Vagina (tissue), 2 donors: ENCODE measurements around the gene GSTM4. TPM values are rescaled to one million over a fixed set of nuclear protein-coding genes. Genes with fewer than 3 reads are reported as not detected.

Experiments
- DNase-seq, 2 donors: peaks; one replicate each; pipeline ENCODE4 v3.0.0-alpha.2; 2017; ENCODE audit errors: extremely low spot score in 2 of 2
- H3K27ac ChIP-seq: fragments of 200-600 bp; sonication (generic); one replicate; pipeline ENCODE4 v1.5.1; 2019
- H3K27me3 ChIP-seq: fragments of 200-600 bp; sonication (generic); one replicate; pipeline ENCODE4 v1.5.1; 2019
- H3K36me3 ChIP-seq, 2 donors: fragments of 200-600 bp; sonication (generic); one replicate each; pipeline ENCODE4 v1.5.1; 2017 to 2019
- H3K4me1 ChIP-seq: fragments of 200-600 bp; sonication (generic); one replicate; pipeline ENCODE4 v1.5.1; 2019
- H3K4me3 ChIP-seq, 2 donors: fragments of 200-600 bp; sonication (generic); 1 replicate in 1 of 2; 2 replicates in 1 of 2; pipeline ENCODE4 v1.5.1; 2016 to 2019
- H3K9me3 ChIP-seq: fragments of 200-600 bp; sonication (generic); one replicate; pipeline ENCODE4 v1.5.1; 2019
- POLR2A ChIP-seq, 2 donors: fragments of 450-650 bp; IDR thresholded peaks; one replicate each; pipeline ENCODE4 v1.6.1; 2017; ENCODE audit warnings: antibody characterized with exemption in 2 of 2, mild to moderate bottlenecking in 2 of 2, moderate library complexity in 2 of 2
- POLR2AphosphoS5 ChIP-seq, 2 donors: sonication (generic); formaldehyde crosslinking; IDR thresholded peaks; one replicate each; pipeline ENCODE4 v1.9.0; 2017; ENCODE audit warnings: antibody characterized with exemption in 2 of 2, mild to moderate bottlenecking in 2 of 2, low read depth in 1 of 2; ENCODE audit not compliant: insufficient read depth in 1 of 2
- intact Hi-C: fragments of 100-400 bp; cut with DNase I; formaldehyde crosslinking; loops from one replicate; pipeline ENCODE4 v1.15.1; 2023
- total RNA-seq: library from RNA; depleted of rRNA; stranded (reverse); fragments of >200 nt; gene quantifications from one replicate; pipeline ENCODE4 v1.2.3, GENCODE V29; 2016
- TF ChIP-seq, protein P1 (sequence below), 3 experiments: fragments of 450-650 bp in 2 of 3; fragments of 200-600 bp in 1 of 3; sonication (generic) in 1 of 3; IDR thresholded peaks; one replicate each; pipeline ENCODE4 v1.5.1; 2017 to 2019; ENCODE audit warnings: antibody characterized with exemption in 3 of 3, mild to moderate bottlenecking in 2 of 3, moderate library complexity in 2 of 3

Gene GSTM4
- total RNA-seq, 1 donor from 2014 or later: 36.1 TPM

- Histone ChIP-seq H3K9me3 (no peaks in the 10 kb centered on the region), H3K27ac (no peak overlapping the region), H3K27me3 (no peaks in the 10 kb centered on the region), H3K36me3 (no peaks in the 10 kb centered on the region), H3K4me1 (peaks cover 11% of the 10 kb centered on the region), H3K4me3 (no peak overlapping the region)
- intact Hi-C loops: no loop called here
- DNase-seq: no peak
- TF ChIP-seq, protein P1, sequence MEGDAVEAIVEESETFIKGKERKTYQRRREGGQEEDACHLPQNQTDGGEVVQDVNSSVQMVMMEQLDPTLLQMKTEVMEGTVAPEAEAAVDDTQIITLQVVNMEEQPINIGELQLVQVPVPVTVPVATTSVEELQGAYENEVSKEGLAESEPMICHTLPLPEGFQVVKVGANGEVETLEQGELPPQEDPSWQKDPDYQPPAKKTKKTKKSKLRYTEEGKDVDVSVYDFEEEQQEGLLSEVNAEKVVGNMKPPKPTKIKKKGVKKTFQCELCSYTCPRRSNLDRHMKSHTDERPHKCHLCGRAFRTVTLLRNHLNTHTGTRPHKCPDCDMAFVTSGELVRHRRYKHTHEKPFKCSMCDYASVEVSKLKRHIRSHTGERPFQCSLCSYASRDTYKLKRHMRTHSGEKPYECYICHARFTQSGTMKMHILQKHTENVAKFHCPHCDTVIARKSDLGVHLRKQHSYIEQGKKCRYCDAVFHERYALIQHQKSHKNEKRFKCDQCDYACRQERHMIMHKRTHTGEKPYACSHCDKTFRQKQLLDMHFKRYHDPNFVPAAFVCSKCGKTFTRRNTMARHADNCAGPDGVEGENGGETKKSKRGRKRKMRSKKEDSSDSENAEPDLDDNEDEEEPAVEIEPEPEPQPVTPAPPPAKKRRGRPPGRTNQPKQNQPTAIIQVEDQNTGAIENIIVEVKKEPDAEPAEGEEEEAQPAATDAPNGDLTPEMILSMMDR (IDR thresholded peaks at IDR 0.05): no peak
Observed at GRCh38 chr1:109650609-109651008, 5.3 kb upstream of the GSTM4 start.

GRCh38 chr1:109652402-109652801 lies 3.5 kb upstream of the GSTM4 start:
- intact Hi-C loops: no loop called here
- TF ChIP-seq, protein P1 (IDR thresholded peaks at IDR 0.05): no peak
- TF ChIP-seq POLR2AphosphoS5 (IDR thresholded peaks at IDR 0.05; ENCODE audit: insufficient read depth in 1 of 2, low read depth in 1 of 2): no peak
- no peak for TF ChIP-seq POLR2A (IDR thresholded peaks at IDR 0.05)
- Histone ChIP-seq H3K4me1 (peaks cover 20% of the 10 kb centered on the region), H3K4me3 (no peak overlapping the region), H3K36me3 (no peaks in the 10 kb centered on the region), H3K27ac (no peak overlapping the region), H3K27me3 (no peaks in the 10 kb centered on the region), H3K9me3 (no peaks in the 10 kb centered on the region)
- no peak for DNase-seq

DNA sequence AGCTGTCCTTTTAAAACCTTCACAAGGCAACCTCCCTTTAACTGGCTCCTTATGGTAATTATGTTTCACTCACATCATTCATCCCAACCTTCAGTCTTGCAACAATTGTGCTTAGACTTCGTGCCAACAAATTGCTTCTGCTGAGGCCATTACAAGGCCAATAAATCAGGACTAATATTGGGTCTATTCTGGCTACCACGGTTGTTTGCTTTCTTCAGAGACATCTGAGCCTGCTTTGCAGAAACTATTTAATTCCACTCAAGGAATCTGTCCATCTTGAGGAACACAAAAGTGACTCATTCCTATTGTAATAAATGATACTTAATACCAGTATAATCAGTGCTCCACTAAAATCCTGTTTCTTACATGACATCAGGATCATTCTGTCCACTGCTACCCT lies 2.6 kb upstream of the GSTM4 start:
- TF ChIP-seq, protein P1 (IDR thresholded peaks at IDR 0.05): no peak
- no peak for TF ChIP-seq POLR2A (IDR thresholded peaks at IDR 0.05)
- no peak for TF ChIP-seq POLR2AphosphoS5 (IDR thresholded peaks at IDR 0.05; ENCODE audit: insufficient read depth in 1 of 2, low read depth in 1 of 2)
- no peaks in the 10 kb centered on the region for H3K27me3 ChIP-seq
- H3K4me1 ChIP-seq: peaks cover 20% of the 10 kb centered on the region
- intact Hi-C loops: no loop called here
- H3K9me3 ChIP-seq: no peaks in the 10 kb centered on the region
- no peak for DNase-seq
- no peak overlapping the region for H3K4me3 ChIP-seq
- no peaks in the 10 kb centered on the region for H3K36me3 ChIP-seq
- no peak overlapping the region for H3K27ac ChIP-seq

DNA sequence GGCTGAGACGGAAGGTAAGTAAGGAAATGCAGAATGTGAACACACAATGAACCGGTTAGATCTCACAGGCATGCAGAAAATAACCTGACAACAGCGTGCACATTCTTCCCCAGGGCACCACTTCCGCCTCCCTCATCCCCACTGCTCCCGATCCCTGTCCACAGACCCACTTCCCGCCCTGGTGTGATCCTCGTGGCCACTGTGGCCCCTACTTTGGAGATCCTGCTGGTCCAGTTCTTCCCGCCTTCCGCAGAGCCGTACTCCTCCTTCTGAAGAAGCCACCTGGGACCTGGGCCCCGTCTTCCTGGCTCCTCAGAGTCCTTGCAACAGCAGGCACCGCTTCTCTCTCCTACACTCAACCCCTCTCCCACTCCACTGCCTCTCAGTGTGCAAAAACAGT lies 1.4 kb upstream of the GSTM4 start:
- intact Hi-C loops: no loop called here
- DNase-seq: peak in 1 of 2 donors; percentile 70
- no peak overlapping the region for H3K27ac ChIP-seq

GRCh38 chr1:109657395-109657794 lies 1.5 kb downstream of the GSTM4 start:
- intact Hi-C loops: no loop called here
- TF ChIP-seq POLR2A (IDR thresholded peaks at IDR 0.05) (no peak), POLR2AphosphoS5 (IDR thresholded peaks at IDR 0.05; ENCODE audit: insufficient read depth in 1 of 2, low read depth in 1 of 2) (no peak)
- TF ChIP-seq, protein P1 (IDR thresholded peaks at IDR 0.05): no peak
- no peak overlapping the region for H3K4me3 ChIP-seq
- H3K27me3 ChIP-seq: no peaks in the 10 kb centered on the region
- no peak overlapping the region for H3K27ac ChIP-seq
- no peaks in the 10 kb centered on the region for H3K9me3 ChIP-seq
- H3K4me1 ChIP-seq: peaks cover 20% of the 10 kb centered on the region
- peaks cover 0 to 4% of the 10 kb centered on the region in 2 donors for H3K36me3 ChIP-seq
- peak in 1 of 2 donors; percentile 74 for DNase-seq

More for the DNA sequence above, 1.4 kb upstream of the GSTM4 start:
- no peaks in the 10 kb centered on the region for H3K9me3 ChIP-seq
- H3K4me1 ChIP-seq: peaks cover 20% of the 10 kb centered on the region
- H3K4me3 ChIP-seq: no peak overlapping the region
- no peaks in the 10 kb centered on the region for H3K27me3 ChIP-seq
- peaks cover 0 to 2% of the 10 kb centered on the region in 2 donors for H3K36me3 ChIP-seq
- TF ChIP-seq POLR2AphosphoS5 (IDR thresholded peaks at IDR 0.05; ENCODE audit: insufficient read depth in 1 of 2, low read depth in 1 of 2): no peak
- TF ChIP-seq, protein P1 (IDR thresholded peaks at IDR 0.05): no peak
- TF ChIP-seq POLR2A (IDR thresholded peaks at IDR 0.05): no peak
